GM23338 (cell line): ENCODE results near the gene ZNF880.

Source experiments
- EZH2 ChIP-seq: fragments of 200-600 bp; sonication (generic); IDR thresholded peaks from one replicate; pipeline ENCODE4 v1.8.0; 2017; ENCODE audit warnings: antibody characterized with exemption, mild to moderate bottlenecking, low read depth; ENCODE audit not compliant: unreplicated experiment
- TF ChIP-seq, protein P1 (sequence below), 2 experiments: fragments of 200-600 bp in 1 of 2; sonication (generic) in 1 of 2; conservative IDR thresholded peaks; 2 replicates each; pipeline versions ENCODE4 v1.5.1 to v1.6.1; 2016 to 2017; ENCODE audit warnings: antibody characterized with exemption in 2 of 2, low read depth in 2 of 2, mild to moderate bottlenecking in 2 of 2, moderate library complexity in 1 of 2

DNA sequence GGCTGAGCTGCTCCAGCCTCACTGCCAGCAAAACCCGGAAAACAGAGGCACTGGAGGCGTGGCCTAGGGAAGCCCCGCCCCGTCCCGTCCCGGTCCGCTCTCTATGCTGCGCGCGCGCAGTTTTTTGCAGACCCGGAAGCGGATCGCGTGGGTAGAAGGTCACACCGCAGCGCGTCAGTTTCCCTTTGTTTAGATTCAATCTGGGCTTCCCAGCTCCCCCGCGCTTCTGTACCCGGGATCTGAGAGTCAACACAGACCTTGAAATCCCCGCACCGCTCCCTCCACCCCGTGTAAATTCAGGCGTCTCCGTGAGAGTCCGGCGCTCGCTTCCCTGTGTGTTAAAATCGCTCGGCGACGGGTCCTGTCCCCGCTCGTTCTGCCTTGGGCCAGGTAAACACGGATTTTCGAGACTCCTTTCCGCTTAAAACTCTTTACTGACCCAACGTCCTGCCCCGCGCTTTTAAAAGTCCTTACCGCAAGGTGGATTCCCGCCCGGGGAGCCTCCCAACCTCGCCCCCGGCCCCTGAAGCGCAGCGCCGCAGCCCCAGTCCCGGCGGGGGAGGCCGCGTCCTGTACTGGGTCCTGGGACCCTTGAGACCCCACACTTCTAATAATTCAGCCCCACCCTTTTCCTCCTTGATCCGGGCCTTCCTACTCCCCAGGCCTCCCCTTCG, 33.5 kb upstream of the ZNF880 start, which contains the start of gene ZNF610:
- TF ChIP-seq, protein P1, sequence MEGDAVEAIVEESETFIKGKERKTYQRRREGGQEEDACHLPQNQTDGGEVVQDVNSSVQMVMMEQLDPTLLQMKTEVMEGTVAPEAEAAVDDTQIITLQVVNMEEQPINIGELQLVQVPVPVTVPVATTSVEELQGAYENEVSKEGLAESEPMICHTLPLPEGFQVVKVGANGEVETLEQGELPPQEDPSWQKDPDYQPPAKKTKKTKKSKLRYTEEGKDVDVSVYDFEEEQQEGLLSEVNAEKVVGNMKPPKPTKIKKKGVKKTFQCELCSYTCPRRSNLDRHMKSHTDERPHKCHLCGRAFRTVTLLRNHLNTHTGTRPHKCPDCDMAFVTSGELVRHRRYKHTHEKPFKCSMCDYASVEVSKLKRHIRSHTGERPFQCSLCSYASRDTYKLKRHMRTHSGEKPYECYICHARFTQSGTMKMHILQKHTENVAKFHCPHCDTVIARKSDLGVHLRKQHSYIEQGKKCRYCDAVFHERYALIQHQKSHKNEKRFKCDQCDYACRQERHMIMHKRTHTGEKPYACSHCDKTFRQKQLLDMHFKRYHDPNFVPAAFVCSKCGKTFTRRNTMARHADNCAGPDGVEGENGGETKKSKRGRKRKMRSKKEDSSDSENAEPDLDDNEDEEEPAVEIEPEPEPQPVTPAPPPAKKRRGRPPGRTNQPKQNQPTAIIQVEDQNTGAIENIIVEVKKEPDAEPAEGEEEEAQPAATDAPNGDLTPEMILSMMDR (conservative IDR thresholded peaks at IDR 0.05; ENCODE audit: low read depth in 2 of 2) = no peak
- no peak for TF ChIP-seq EZH2
